Stimulated activated CD4-positive, alpha-beta T cell treated with anti-CD3 and anti-CD28 coated beads, TNF-alpha, amount 100 ng/mL, for 1 hour (primary cell): ENCODE measurements around the gene HPCAL1.

Source experiments
- DNase-seq, 3 donors: peaks; one replicate each; pipeline ENCODE4 v3.0.0-alpha.2; 2020; ENCODE audit warnings: low read depth in 3 of 3, low spot score in 1 of 3

Gene HPCAL1

GRCh38 chr2:10368491-10369231 lies 66.0 kb downstream of the HPCAL1 start:
- DNase-seq = no peak

GRCh38 chr2:10369269-10370255 lies 66.9 kb downstream of the HPCAL1 start:
- no peak for DNase-seq

GRCh38 chr2:10370390-10370789 lies 67.7 kb downstream of the HPCAL1 start:
- no peak for DNase-seq

DNA sequence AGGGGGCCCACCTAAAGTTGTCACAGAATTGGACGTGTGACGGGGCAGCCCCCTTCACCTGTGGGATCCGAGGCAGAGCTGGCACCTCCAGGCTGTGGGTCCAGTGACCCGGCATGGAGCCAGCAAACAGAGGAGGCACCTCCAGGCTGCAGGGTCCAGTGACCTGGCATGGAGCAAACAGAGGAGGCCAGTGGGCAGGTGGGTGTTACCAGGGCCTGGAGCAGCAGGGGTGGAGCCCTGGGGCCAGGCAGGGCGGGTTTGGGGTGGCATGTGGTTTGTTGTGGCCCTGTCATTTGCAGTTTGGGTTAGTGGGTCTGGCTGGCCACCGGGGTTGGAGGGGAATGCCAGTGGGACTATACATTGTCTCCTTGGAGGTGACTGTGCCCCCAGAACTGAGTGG lies 68.2 kb downstream of the HPCAL1 start:
- no peak for DNase-seq

- no peak for DNase-seq
These were observed 68.9 kb downstream of the HPCAL1 start for GRCh38 chr2:10371441-10372196.

- DNase-seq = no peak
These were observed 69.6 kb downstream of the HPCAL1 start for GRCh38 chr2:10372203-10372861.

GRCh38 chr2:10372862-10373240 lies 70.1 kb downstream of the HPCAL1 start:
- no peak for DNase-seq

DNA sequence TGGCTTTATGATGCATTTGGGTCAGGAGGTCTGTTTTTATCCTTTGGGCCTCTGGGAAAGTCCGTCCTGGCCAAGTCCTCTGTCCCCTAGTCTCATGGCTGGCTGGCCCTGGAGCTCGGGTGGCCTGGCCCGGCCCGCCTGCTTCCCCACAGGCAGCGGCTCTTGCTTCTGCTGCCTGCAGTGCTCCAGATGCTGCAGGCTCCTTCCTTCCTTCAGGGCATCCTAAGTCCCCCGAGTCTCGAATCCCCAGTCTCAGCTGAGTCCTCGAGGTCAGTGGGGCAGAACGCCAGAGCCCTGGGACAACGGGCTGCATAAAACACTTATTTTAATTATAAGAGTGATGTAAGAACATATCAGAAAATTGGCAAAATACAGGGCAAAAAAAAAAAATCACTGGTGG lies 71.2 kb downstream of the HPCAL1 start:
- no peak for DNase-seq

DNA sequence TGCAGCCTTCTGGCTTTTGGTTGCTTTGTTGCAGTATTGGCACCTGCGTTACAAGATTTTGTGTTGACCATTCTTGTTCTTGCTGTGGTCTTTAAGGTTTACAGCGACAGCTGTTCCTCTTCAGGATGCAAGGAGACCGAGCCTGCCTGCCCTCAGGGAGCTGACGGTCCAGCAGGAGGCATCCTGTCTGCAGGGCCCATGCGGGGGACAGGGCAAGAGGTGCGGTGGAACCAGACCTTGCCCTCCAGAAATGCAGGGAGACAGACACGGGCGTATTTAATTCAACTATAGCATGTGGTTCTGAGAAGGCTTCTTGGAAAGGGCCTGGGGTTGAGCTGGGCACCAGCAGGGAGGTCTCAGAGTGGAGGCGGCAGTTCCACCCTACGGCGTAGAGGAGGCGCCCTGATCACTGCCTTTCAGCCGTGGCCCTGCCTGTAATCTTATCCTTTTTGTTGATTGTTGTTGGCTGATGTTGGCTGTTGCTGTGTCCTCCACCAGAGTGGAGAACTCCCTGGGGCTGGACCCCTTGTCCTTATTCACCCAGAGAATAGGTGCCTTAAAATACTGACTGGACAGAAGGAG lies 71.7 kb downstream of the HPCAL1 start:
- DNase-seq = no peak

GRCh38 chr2:10375570-10376281 lies 73.0 kb downstream of the HPCAL1 start:
- no peak for DNase-seq

- DNase-seq = no peak
These were observed 74.5 kb downstream of the HPCAL1 start for GRCh38 chr2:10377052-10377746.

DNA sequence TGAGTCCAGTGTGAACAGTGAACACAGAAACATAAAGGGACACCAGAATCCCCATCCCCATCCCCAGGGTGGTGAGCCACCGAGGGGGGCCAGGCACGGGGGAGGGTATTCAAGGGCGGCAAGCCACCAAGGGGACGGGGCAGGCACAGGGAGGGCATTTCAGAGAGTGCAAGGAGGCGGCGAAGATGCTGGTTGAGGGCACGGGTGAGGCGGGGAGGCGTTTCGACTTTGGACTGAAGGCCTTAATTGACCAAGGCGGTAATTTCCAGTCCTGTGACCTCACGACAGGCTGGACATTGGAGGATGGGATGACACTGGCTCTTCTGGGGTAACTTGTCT lies 75.0 kb downstream of the HPCAL1 start:
- no peak for DNase-seq

- DNase-seq = no peak
These were observed 75.5 kb downstream of the HPCAL1 start for GRCh38 chr2:10378189-10378588.

DNA sequence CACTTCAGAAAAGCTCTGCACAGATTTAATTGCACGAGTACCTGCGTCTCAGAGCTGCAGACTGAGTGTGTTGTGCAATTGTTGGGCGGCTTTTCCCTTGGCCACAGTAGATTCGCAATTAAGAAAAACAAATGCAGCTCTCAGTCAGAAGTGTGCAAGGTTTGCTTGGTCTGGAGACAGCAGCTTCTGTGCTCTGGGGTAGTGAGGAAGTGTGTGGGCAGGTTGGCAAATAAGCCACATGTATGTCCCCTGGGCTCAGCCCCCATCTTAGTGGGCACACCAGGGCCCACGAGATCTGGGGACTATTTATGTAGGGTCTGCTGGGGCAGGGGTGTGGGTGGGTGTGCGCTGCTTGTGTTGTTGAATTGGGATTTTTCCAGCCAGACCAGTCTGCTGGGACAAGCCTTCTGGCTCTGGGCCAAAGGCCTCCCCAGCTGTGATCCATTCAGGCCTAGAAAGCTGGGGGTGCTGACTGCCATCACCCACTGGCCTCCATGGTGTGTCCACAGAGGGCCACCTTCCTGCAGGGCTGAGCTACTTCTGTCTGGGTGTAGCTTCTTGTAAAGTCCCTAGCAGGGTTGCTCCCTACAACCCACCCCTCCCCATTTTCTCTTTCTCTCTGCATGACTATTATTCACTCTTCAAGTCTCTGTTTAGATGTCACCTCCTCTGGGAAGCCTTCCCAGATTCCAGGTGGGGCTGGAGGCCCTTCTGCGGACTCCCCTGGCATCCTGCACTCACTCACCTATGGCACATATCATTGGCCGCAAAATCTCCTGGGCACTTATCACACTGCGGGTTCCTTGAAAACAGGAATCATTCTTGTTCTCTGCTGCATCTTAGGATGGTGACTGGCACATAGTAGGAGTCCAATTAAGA lies 77.6 kb downstream of the HPCAL1 start:
- DNase-seq = no peak

GRCh38 chr2:10381997-10382353 lies 79.3 kb downstream of the HPCAL1 start:
- no peak for DNase-seq

- no peak for DNase-seq
These were observed 79.8 kb downstream of the HPCAL1 start for GRCh38 chr2:10382354-10383061.

- DNase-seq = no peak
These were observed 81.4 kb downstream of the HPCAL1 start for GRCh38 chr2:10383960-10384734.
